ENCODE measurements around the gene LSAMP.
A peak's percentile ranks its signal among the peaks of the same experiment; 100 is the strongest.

The LSAMP gene

DNA sequence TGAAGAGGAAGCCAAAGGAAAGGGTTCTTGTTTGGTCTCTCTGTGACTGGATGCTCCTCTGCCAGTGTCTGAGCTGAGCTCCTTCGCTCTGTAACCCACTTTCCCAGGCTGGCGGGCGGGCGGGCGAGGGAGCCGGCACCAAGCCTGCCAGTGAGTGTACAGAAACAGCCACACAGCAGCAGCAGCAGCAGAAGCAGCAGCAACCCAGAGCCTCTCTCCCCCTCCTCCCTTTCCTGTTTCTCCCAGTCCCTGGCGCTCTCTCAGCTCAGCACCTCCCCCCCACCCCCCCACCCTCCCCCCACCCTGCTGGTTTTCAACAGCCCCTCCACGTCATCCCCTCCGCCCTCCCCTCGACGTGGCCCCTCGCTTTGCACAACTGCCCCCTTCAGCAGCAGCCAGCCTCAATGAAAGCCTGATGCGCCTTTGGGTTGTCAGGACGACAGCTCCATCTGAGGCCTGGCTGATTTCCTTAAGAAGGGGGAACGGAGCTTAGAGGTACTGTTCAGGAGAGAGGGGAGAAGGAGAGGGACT, at the start of gene LSAMP:
TSS of gene LSAMP (minus strand) at position 177 of the 531 bp plus-strand sequence.
- DNase-seq = peak; percentile 66

DNA sequence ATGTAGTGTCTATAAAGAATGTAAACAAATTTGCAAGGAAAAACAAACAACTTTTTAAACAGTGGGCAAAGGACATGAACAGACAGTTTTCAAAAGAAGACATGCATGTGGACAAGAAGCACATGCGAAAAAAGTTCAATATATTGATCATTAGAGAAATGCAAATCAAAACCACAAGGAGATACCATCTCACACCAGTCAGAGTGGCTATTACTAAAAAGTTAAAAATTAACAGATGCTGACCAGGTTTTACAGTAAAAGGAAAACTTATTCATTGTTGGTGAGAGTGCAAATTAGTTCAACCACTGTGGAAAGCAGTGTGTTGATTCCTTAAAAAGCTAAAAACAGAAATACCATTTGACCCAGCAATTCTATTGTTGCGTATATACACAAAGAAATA, 47.1 kb upstream of the LSAMP start:
- no peak for DNase-seq

GRCh38 chr3:116483135-116483534, 37.8 kb upstream of the LSAMP start:
- DNase-seq = no peak

GRCh38 chr3:116476691-116477090, 31.4 kb upstream of the LSAMP start:
- peak; percentile 48 for DNase-seq

- DNase-seq = no peak
Measured at GRCh38 chr3:116474801-116475200, 29.5 kb upstream of the LSAMP start.

GRCh38 chr3:116474032-116474780, 28.9 kb upstream of the LSAMP start:
- DNase-seq = peak; percentile 97

DNA sequence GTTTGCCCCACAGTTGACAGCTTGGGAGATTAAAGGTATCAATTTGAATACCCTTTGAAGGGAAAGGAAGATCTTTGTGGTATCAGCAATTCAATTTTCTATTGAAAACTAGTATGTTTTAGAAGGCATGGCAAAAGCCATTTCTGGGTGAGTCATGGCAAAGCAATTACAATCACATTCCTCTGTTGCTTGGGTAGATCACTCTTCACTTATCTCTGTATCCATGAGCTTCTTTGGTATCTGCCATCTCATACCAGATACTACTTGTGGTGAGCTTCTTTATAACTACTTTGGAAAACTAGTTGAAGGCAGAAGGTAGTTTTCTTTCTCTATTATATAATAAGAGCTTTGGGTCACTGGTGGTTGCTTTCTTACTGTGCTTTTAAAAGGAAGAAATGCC, 28.3 kb upstream of the LSAMP start:
- peak; percentile 48 for DNase-seq

DNA sequence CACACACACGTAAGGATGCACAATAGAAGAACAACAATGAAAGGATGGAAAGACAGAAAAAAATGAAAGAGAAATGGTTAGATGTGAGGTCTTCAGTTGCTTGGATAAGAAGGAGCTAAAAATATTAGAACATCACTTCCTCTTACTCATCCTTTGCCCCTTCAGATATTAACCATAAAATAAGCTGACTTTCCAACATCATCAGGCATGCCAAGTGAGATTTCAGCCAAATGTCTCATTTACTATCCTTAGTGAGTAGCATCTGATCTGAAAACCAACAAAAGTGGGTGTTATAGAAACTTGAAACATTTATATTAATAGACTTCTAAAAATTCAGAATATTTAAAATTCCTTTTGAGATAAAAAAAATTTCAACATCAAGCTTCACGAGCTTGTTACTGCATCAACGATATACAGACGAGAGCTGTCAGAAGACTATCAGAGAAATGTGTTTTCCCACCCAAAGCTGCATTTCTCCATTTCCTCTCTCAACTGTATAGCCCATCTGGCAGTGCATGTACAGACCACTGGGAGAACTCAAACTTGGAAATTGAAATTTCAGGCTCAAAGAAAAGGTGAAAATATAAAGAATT, 25.4 kb upstream of the LSAMP start:
- no peak for DNase-seq

GRCh38 chr3:116469546-116469945, 24.3 kb upstream of the LSAMP start:
- DNase-seq = no peak

- DNase-seq = no peak
Measured at GRCh38 chr3:116464276-116464798, 19.1 kb upstream of the LSAMP start.

DNA sequence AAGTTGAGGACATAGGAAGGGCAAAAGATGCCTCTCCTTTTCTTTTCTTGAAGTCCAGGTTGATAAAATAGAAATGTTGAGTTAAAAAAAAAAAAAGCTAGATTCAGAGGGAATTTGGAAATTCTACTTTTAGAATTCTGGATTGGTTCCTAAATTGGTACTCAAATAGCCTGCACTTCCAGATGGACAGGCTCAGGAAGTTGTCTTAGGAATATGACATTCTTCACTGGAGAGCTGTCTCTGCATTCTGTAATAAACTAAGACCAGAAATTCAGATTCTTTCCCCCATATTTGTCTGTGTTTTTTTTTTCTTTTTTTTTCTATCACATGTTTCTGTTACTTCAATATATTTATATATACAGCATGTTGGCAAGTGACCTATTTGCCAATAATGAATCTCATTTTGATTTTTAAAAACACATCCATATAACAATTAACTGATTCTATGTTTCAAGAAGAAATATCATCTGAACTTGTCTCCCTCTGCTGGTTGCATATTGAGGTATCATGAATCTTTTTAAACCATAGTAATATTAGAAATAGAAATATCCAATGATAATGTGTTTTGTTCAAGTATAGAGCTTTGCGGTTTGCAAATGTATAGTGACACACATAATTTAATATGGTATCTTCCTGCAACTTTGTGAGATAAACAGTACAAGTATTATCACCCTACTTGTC, 8.5 kb upstream of the LSAMP start:
- DNase-seq = peak; percentile 23

- no peak for DNase-seq
Measured at GRCh38 chr3:116449546-116450350, 4.5 kb upstream of the LSAMP start.

DNA sequence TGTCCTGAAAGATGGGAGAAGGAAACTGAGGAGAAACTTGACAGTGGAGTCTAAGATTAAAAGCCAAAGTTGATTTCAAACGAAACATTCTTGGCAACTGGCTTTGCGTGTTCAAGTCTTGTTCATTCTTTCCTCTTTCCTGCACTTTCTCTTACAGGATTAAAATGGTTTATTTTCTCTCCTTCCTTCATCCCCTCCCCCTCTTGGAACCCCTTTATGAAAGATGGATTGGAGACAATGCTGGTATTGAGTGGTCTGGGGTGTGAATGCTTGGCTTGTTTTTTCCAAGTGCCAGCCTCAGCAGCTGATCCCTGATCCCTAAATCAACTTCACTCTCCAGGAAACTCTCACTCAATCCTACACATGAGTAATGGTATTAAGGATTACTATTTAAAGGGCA, 703 bp upstream of the LSAMP start:
- DNase-seq = no peak

- no peak for DNase-seq
Measured at GRCh38 chr3:116444819-116445310, 422 bp downstream of the LSAMP start.

- no peak for DNase-seq
Measured at GRCh38 chr3:116444115-116444747, 1.1 kb downstream of the LSAMP start.

GRCh38 chr3:116443191-116443661, 2.1 kb downstream of the LSAMP start:
- no peak for DNase-seq

- no peak for DNase-seq
Measured at GRCh38 chr3:116442331-116443021, 2.8 kb downstream of the LSAMP start.

GRCh38 chr3:116441652-116442051, 3.6 kb downstream of the LSAMP start:
- DNase-seq = no peak

- DNase-seq = no peak
Measured at GRCh38 chr3:116440196-116440595, 5.1 kb downstream of the LSAMP start.

GRCh38 chr3:116433552-116433951, 11.7 kb downstream of the LSAMP start:
- DNase-seq = no peak

GRCh38 chr3:116432795-116433194, 12.5 kb downstream of the LSAMP start:
- DNase-seq = no peak
